ENCODE results near the gene PPP1R13L.

- TF ChIP-seq EZH2 (IDR thresholded peaks at IDR 0.05; ENCODE audit: low read length, missing control alignments) = no peak
- TF ChIP-seq, protein P1, sequence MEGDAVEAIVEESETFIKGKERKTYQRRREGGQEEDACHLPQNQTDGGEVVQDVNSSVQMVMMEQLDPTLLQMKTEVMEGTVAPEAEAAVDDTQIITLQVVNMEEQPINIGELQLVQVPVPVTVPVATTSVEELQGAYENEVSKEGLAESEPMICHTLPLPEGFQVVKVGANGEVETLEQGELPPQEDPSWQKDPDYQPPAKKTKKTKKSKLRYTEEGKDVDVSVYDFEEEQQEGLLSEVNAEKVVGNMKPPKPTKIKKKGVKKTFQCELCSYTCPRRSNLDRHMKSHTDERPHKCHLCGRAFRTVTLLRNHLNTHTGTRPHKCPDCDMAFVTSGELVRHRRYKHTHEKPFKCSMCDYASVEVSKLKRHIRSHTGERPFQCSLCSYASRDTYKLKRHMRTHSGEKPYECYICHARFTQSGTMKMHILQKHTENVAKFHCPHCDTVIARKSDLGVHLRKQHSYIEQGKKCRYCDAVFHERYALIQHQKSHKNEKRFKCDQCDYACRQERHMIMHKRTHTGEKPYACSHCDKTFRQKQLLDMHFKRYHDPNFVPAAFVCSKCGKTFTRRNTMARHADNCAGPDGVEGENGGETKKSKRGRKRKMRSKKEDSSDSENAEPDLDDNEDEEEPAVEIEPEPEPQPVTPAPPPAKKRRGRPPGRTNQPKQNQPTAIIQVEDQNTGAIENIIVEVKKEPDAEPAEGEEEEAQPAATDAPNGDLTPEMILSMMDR (conservative IDR thresholded peaks at IDR 0.05 in 1 of 2, IDR thresholded peaks at IDR 0.05 in 1 of 2; ENCODE audit: low read depth in 1 of 2, low read length in 2 of 2) = no peak
Measured at GRCh38 chr19:45414468-45414867, 9.6 kb upstream of the PPP1R13L start.
